HG03175 (cell line): Measurements from ENCODE around the gene CANT1.

Experiments
- ATAC-seq: cut with Tn5 transposase; IDR thresholded peaks from one replicate; pipeline ENCODE4 v1.9.1; 2021; ENCODE audit warnings: mild to moderate bottlenecking, moderate library complexity; ENCODE audit not compliant: unreplicated experiment

CANT1 gene

GRCh38 chr17:79011451-79012147, 2.0 kb upstream of the CANT1 start:
- no peak for ATAC-seq

- no peak for ATAC-seq
Observed at GRCh38 chr17:79010304-79010646, 711 bp upstream of the CANT1 start.

DNA sequence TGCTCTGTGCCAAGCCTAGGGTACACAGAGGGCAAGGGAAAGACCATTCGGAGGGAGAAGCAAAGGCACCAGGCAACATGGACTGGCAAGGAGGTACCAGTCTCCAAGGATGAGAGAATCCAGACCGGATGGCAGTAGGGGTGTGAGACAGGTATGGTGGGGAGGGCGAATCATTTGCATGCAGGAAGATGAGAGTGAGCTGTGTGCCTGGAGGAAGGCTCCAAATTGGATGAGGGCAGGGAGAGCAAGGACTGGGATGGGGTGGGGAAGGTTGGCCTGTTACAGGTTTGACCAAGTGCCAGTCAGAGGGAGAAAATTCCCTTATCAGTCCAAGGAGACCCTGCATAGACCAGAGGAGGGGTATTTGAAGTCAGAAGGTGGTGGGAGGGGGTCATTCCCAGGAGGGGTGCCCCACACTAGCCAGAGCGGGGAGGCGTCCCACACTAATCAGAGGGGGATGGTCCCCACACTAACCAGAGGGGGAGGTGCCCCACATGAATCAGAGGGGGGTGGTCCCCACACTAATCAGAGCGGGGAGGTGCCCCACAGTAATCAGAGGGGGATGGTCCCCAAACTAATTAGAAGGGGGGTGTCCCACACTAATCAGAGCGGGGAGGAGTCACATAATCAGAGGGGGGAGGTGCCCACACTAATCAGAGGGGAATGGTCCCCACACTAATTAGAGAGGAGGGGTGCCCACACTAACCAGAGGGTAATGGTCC, 737 bp downstream of the CANT1 start:
- ATAC-seq, result no peak

DNA sequence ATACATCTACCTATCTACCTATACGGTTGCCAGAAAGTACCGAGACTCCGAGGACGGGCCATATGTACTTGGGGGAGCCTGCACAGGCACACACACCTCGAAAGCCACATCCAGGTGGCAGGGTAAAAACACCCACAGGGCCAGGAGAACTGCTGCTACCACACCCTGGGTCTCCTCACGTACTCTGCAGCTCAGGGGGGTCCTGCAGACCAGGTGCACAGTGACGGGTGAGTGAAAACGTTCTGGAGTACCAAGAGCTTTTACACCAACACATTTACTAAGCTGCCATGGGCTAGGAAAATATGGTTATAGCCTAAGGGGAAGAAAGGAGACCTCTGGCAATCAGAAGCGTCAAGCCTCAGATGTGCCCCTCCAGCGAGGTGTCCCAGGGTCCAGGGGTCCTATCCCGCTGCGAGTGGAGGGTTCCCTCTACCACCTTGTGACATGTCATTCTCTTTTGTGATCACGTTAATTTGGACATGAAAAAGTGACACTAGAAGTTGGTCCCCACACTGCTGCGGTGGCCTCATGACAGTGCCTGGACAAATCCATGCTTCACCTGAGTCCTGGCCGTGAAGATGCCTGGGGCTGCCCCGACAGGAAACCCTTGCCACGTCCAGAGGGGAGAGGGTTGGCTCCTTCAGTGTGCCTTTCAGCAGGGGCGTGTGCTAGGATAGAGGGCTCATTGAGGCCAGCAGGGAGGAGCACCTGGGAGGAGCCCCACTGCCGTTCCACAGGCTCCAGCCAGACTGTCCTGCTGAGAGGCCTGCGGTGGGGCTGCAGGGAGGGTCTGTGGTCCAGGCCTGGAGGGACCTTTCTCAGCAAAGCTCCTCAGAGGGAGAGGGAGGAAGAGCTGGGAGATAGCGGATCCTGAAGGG, 1.8 kb downstream of the CANT1 start:
- ATAC-seq, result no peak

GRCh38 chr17:79006794-79007503, 2.6 kb downstream of the CANT1 start:
- no peak for ATAC-seq

DNA sequence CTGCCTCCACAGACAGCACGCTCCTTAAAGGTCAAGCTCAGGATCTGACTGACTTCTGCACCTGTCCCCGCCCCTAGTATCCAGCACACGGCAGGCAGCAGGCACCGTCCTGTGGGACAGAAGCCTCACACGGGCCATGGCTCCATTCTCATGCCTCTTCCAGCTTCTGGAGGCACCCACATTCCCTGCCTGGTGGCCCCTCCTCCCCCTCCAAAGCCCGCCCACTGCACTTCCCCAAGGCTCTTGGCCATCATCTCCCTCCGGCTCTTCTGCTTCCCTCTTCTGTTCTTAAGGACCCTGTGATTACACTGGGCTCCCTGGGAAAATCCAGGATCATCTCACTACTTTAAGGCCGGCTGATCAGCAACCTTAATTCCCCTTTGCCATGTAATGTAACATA, 3.5 kb downstream of the CANT1 start:
- no peak for ATAC-seq

GRCh38 chr17:79005063-79005861, 4.3 kb downstream of the CANT1 start:
- no peak for ATAC-seq

DNA sequence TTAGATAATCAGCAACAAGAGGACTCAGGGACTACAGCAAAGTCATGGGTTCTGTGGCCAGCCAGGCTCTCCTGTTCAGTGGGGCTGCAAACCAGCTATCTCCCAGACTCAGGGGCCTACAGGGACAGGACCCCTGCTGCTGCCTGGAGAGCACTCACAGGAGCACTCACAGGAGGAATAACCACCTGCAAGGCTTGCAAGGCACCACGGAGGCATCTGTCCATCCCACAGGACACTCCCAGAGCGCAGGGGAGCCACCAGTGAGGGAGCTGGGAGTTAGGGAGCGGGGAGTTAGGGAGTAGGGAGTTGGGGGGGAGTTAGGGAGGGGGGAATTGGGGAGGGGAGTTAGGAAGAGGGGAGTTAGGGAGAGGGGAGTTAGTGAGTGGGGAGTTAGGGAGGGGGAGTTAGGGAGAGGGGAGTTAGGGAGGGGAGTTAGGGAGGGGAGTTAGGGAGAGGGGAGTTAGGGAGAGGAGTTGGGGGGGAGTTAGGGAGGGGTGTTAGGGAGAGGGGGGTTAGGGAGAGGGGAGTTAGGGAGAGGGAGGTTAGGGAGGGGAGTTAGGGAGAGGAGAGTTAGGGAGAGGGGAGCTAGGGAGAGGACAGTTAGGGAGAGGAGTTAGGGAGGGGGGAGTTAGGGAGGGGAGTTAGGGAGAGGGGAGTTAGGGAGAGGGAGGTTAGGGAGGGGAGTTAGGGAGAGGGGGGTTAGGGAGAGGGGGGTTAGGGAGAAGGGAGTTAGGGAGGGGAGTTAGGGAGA, 5.7 kb downstream of the CANT1 start:
- ATAC-seq, result no peak

DNA sequence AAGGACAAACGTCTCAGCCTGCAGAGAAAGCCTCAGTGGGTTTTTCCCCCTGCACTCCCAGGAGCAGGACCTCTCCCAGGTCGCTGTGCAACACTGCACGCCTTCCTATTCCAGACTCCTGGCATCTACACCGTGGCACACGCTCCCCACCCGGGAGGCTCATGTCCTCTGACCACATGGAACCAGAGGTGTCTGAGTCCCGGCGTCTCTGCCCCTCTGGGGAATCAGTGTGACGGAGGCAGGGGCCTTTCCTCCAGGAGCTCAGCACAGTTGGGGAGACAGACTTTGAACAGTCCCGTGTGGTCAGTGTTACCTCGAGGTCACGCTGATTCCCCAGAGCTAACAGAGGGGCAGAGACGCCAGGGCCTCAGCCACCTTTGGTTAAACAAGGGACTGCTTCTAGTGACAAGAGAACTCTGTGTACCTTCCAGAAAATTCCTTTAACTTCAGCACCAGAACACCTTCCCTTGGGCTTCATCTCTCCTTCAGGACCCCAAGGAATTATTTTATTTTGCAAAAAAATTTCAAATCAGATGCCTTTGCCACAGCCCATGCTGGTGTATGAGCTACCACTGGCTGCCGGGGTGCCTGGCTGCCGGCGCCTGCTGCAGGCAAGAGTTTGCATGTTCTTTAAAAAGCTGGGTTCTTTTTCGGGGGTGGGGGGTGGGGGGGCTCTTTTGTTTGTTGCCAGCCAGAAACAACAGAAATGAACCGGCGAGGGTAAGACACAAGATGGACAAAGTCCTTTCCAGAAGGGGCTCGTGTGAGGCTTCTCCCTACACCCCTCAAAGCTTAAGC, 6.6 kb downstream of the CANT1 start:
- no peak for ATAC-seq

DNA sequence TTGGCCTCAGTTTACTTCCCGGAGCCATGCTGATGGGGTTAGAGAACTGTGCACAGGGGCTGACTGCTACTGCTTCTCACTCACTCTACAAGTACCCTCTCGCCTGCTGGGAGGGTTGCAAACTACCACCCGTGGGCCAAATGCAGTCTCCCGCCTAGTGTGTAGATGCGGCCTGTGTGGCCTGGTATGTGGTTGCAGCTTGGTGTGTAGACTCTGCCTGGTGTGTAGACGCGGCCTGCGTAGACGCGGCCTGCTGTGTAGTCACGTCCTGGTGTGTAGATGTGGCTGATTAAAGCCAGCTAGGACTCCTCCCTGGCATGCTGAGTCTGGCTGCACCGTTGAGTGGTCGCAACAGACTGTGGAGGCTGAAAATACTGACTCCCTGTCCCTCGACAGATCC, 7.3 kb downstream of the CANT1 start:
- no peak for ATAC-seq

GRCh38 chr17:79001190-79002020, 8.2 kb downstream of the CANT1 start:
- ATAC-seq, result no peak

DNA sequence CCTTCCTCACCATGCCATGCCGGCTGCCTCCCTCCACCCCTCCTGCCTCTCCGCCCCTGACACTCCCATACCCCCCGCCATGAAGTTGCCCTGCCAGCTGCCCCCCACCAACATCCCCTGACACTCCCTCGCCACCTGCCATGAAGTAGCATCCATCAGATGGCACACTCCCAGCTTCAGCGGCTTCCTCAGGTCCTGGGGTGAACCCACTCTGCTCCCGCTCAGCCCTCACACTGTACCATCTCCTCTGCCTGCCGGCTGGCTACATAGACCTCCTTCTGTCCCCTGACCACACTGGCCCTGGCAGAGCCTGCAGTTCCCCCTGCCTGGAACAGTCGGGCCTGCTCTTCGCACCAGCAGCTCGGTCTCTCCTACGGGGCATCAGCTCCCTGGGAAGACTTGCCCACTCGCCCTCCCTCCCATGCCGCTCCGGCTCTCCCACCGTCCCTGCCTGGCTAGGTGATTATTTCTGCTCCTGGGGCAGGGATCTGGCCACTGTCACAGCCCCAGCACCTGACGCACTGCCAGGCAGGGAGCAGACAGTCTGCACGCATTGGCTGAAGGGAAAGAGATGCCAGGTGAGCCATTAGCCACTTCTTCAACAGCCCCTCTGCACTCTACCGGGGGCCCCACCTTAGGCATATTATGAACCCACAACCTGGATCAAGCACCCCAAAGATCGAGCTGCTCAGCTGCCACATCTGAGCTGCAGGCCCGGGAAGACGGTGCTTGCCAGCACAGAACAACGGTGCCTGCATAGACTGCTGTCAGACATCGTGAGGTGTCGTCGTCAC, 9.0 kb downstream of the CANT1 start:
- ATAC-seq, result no peak

DNA sequence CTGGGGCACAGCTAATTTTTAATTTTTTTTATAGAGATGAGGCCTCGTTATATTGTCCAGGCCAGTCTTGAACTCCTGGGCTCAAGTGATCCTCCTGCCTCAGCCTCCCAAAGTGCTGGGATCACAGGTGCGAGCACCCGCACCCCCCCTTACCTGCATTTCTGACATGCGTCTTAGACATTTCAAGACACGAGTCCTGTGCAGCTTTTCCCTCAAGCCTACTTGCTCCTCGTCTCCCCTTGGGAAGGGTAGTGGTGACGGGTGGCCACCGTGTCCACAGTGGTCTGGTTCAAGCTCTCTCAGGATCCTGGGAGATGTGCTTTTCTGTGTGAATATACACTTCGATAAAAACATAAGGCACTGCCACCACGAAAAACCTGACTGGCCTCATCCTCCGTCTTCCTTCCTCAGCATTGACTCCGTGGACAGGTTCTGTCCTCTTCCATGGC, 9.6 kb downstream of the CANT1 start:
- ATAC-seq, result no peak

DNA sequence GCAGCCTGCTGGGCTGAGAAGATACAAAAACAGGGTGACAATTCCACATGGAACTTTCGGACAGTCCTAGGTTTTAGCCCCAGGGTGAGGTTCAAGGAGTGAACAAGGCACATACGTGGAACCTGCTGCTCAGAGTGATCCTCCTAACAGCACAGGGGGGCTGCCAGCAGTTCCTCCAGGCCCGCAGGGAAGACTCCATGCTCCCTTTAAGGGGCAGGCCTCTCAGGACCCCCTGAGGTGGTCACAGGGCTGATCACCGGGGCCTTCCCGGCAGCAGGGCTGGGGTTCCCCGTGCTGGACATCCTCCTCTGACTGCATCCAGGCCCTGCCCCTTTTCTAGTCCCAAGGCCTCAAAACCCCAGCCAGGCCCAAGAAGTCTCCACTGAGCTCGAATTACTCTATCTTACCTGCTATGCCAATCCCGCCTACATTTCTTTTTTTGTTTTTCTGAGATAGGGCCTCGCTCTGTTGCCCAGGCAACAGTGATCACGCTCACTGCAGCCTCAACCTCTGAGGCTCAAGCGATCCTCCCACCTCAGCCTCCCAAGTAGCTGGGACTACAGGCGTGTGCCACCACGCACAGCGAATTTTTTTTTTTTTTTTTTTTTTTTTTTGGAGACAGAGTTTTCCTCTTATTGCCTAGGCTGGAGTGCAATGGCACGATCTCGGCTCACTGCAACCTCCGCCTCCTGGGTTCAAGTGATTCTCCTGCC, 10.4 kb downstream of the CANT1 start:
- ATAC-seq, result no peak

GRCh38 chr17:78998311-78999055, 11.1 kb downstream of the CANT1 start:
- no peak for ATAC-seq

GRCh38 chr17:78997881-78998280, 11.7 kb downstream of the CANT1 start:
- ATAC-seq, result no peak
